MM.1S (cell line): Measurements from ENCODE around the gene ABCC1.

Experiments used
- DNase-seq: peaks from one replicate; pipeline ENCODE4 v3.0.0-alpha.2; 2015
- H2AFZ ChIP-seq: fragments of 300-600 bp; sonication (generic); 2 replicates; pipeline ENCODE4 v1.6.0; 2016; ENCODE audit warnings: antibody characterized with exemption, low read length
- H3F3A ChIP-seq: fragments of 300-600 bp; sonication (generic); 2 replicates; pipeline ENCODE4 v1.6.1; 2016; ENCODE audit warnings: mild to moderate bottlenecking, antibody characterized with exemption, low read length, moderate library complexity, mixed read lengths; ENCODE audit not compliant: insufficient read depth
- H3K27ac ChIP-seq: fragments of 300-600 bp; sonication (generic); 2 replicates; pipeline ENCODE4 v1.5.1; 2016; ENCODE audit warnings: mild to moderate bottlenecking, low read length
- H3K27me3 ChIP-seq: fragments of 300-600 bp; sonication (generic); replicated peaks from 2 replicates; pipeline ENCODE4 v1.6.0; 2016; ENCODE audit warnings: low read length; ENCODE audit not compliant: insufficient read depth
- H3K36me3 ChIP-seq: fragments of 300-600 bp; sonication (generic); replicated peaks from 2 replicates; pipeline ENCODE4 v1.6.1; 2016; ENCODE audit warnings: mild to moderate bottlenecking, low read length, mixed read lengths; ENCODE audit not compliant: insufficient read depth
- H3K4me1 ChIP-seq: fragments of 300-600 bp; sonication (generic); 2 replicates; pipeline ENCODE4 v1.6.1; 2016; ENCODE audit warnings: low read length, mixed read lengths
- H3K4me2 ChIP-seq: fragments of 300-600 bp; sonication (generic); 2 replicates; pipeline ENCODE4 v1.6.0; 2016; ENCODE audit warnings: low read depth, low read length
- H3K4me3 ChIP-seq: fragments of 300-600 bp; sonication (generic); 2 replicates; pipeline ENCODE4 v1.5.1; 2016; ENCODE audit warnings: low read length, mixed read lengths
- H3K79me2 ChIP-seq: fragments of 300-600 bp; sonication (generic); 2 replicates; pipeline ENCODE4 v1.6.1; 2016; ENCODE audit warnings: mixed run types, low read length, mixed read lengths
- H3K9ac ChIP-seq: fragments of 300-600 bp; sonication (generic); 2 replicates; pipeline ENCODE4 v1.6.1; 2016; ENCODE audit warnings: low read length, mixed read lengths
- H3K9me2 ChIP-seq: fragments of 300-600 bp; sonication (generic); replicated peaks from 2 replicates; pipeline ENCODE4 v1.6.1; 2016; ENCODE audit warnings: mild to moderate bottlenecking, low read length, mixed read lengths; ENCODE audit not compliant: insufficient read depth
- H3K9me3 ChIP-seq: fragments of 300-600 bp; sonication (generic); replicated peaks from 2 replicates; pipeline ENCODE4 v1.6.1; 2016; ENCODE audit warnings: mild to moderate bottlenecking, low read length, mixed read lengths; ENCODE audit not compliant: insufficient read depth
- H4K20me1 ChIP-seq: fragments of 300-600 bp; sonication (generic); 2 replicates; pipeline ENCODE4 v1.6.1; 2016; ENCODE audit warnings: mild to moderate bottlenecking, low read length, moderate library complexity, mixed read lengths; ENCODE audit not compliant: insufficient read depth
- CTCF ChIP-seq: fragments of 300-600 bp; sonication (generic); IDR thresholded peaks from 2 replicates; pipeline ENCODE4 v1.5.1; 2016; ENCODE audit warnings: antibody characterized with exemption, low read length, mixed read lengths
- EZH2 ChIP-seq: fragments of 300-600 bp; sonication (generic); optimal IDR thresholded peaks from 2 replicates; pipeline ENCODE3; 2017; ENCODE audit warnings: low read depth, mild to moderate bottlenecking, antibody characterized with exemption, low read length, mixed read lengths
- EZH2phosphoT487 ChIP-seq: fragments of 300-600 bp; sonication (generic); IDR thresholded peaks from 2 replicates; pipeline ENCODE4 v1.6.1; 2018; ENCODE audit warnings: antibody characterized with exemption, low read length

Gene ABCC1

GRCh38 chr16:16004314-16004749, 54.9 kb downstream of the ABCC1 start:
- Histone ChIP-seq H3K79me2 (peaks cover 22% of the 10 kb centered on the region), H3K9ac (no peak overlapping the region), H2AFZ (no peak overlapping the region), H3K4me2 (no peak overlapping the region), H3K9me3 (no peaks in the 10 kb centered on the region), H3F3A (peaks cover 18% of the 10 kb centered on the region), H3K4me1 (peaks cover 15% of the 10 kb centered on the region), H3K9me2 (no peaks in the 10 kb centered on the region), H3K27ac (no peak overlapping the region), H3K36me3 (no peaks in the 10 kb centered on the region), H4K20me1 (no peaks in the 10 kb centered on the region), H3K4me3 (no peak overlapping the region), H3K27me3 (no peaks in the 10 kb centered on the region)
- no peak for TF ChIP-seq CTCF
- TF ChIP-seq EZH2phosphoT487 = no peak
- TF ChIP-seq EZH2 = no peak
- no peak for DNase-seq

DNA sequence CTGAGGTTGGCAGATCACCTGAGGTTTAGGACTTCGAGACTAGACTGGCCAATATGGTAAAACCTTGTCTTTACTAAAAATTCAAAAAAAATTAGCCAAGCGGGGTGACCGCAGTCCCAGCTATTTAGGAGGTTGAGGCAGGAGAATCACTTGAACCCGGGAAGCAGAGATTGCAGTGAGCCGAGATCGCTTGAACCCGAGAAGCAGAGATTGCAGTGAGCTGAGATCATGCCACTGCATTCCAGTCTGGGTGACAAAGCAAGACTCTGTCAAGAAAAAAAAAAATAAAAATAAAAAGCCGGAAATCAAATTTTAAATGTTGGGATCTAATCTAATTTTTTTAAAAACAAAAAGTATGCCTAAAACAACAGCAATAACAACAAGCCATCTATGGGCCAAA, 56.3 kb downstream of the ABCC1 start:
- H4K20me1 ChIP-seq = no peaks in the 10 kb centered on the region
- H3K27ac ChIP-seq = no peak overlapping the region
- H3K79me2 ChIP-seq = peaks cover 21% of the 10 kb centered on the region

GRCh38 chr16:16006650-16007049, 57.2 kb downstream of the ABCC1 start:
- no peaks in the 10 kb centered on the region for H3K36me3 ChIP-seq
- TF ChIP-seq CTCF (no peak), EZH2 (no peak), EZH2phosphoT487 (no peak)
- no peak for DNase-seq
- H3K9me3 ChIP-seq = no peaks in the 10 kb centered on the region
- no peaks in the 10 kb centered on the region for H4K20me1 ChIP-seq
- peak overlapping the region; percentile 73 for H3K4me2 ChIP-seq
- H3K9ac ChIP-seq = no peak overlapping the region
- no peaks in the 10 kb centered on the region for H3K27me3 ChIP-seq
- no peak overlapping the region for H2AFZ ChIP-seq
- peaks cover 18% of the 10 kb centered on the region for H3F3A ChIP-seq
- no peak overlapping the region for H3K4me3 ChIP-seq
- H3K4me1 ChIP-seq = peaks cover 15% of the 10 kb centered on the region
- peak overlapping the region; percentile 85; the same call in 1 of the 2 replicates for H3K27ac ChIP-seq
- H3K79me2 ChIP-seq = peaks cover 18% of the 10 kb centered on the region
- H3K9me2 ChIP-seq = no peaks in the 10 kb centered on the region

More for the DNA sequence above, 56.3 kb downstream of the ABCC1 start:
- TF ChIP-seq EZH2 (no peak), EZH2phosphoT487 (no peak), CTCF (no peak)
- Histone ChIP-seq H2AFZ (no peak overlapping the region), H3K9me2 (no peaks in the 10 kb centered on the region), H3K36me3 (no peaks in the 10 kb centered on the region), H3K9me3 (no peaks in the 10 kb centered on the region), H3K27me3 (no peaks in the 10 kb centered on the region), H3K4me1 (peaks cover 15% of the 10 kb centered on the region), H3F3A (peaks cover 18% of the 10 kb centered on the region), H3K9ac (no peak overlapping the region), H3K4me3 (no peak overlapping the region), H3K4me2 (no peak overlapping the region)
- no peak for DNase-seq
